Panc1 (cell line): Measurements from ENCODE around the gene WDR74. TPM values are rescaled to one million over a fixed set of nuclear protein-coding genes. Genes with fewer than 3 reads are reported as not detected.

Experiments used
- ATAC-seq: fragments of 200-7000 bp; cut with Tn5 transposase; 2 replicates; pipeline ENCODE4 v1.9.1; 2020; ENCODE audit warnings: mild to moderate bottlenecking, moderate library complexity
- BruUV-seq: library from RNA; stranded (reverse); fragments of 400-500 nt; replicated peaks from 2 replicates; lab custom pipeline; 2021; lab: Mats Ljungman, UMichigan
- CTCF ChIA-PET: fragments of 300-600 bp; sonication (Branson Sonifier 250); formaldehyde crosslinking; loops from one replicate; lab custom pipeline; 2022; ENCODE audit warnings: antibody characterized with exemption; lab: Charles Lee
- POLR2A ChIA-PET: fragments of 300-600 bp; sonication (Branson Sonifier 250); formaldehyde crosslinking; loops from one replicate; lab custom pipeline; 2022; ENCODE audit warnings: antibody characterized with exemption; lab: Charles Lee
- DNase-seq: peaks from one replicate; pipeline ENCODE4 v3.0.0-alpha.2; 2010; ENCODE audit warnings: low read depth, low spot score
- H3K27ac ChIP-seq: 2 replicates; pipeline ENCODE4 v1.5.1; 2011; ENCODE audit warnings: mild to moderate bottlenecking, low read length, inconsistent platforms
- H3K27me3 ChIP-seq: fragments of 200-500 bp; sonication (Bioruptor generic); 2 replicates; pipeline ENCODE4 v1.6.0; 2014; ENCODE audit warnings: low read length, inconsistent platforms; ENCODE audit not compliant: control insufficient read depth, insufficient read depth
- H3K36me3 ChIP-seq: fragments of 200-500 bp; sonication (Bioruptor generic); 2 replicates; pipeline ENCODE4 v1.5.1; 2014; ENCODE audit warnings: inconsistent platforms, mild to moderate bottlenecking, low read length, moderate library complexity; ENCODE audit not compliant: control insufficient read depth, insufficient read depth
- H3K4me1 ChIP-seq: 2 replicates; pipeline ENCODE4 v1.5.1; 2011; ENCODE audit warnings: inconsistent platforms, mild to moderate bottlenecking, low read length, moderate library complexity; ENCODE audit not compliant: control insufficient read depth, insufficient read depth
- H3K4me3 ChIP-seq, 2 experiments: 2 replicates each; pipeline ENCODE4 v1.5.1; 2011 to 2012; ENCODE audit warnings: low read depth in 2 of 2, low read length in 2 of 2, mild to moderate bottlenecking in 2 of 2, inconsistent platforms in 1 of 2, moderate library complexity in 1 of 2
- H3K9me3 ChIP-seq: fragments of 200-500 bp; sonication (Bioruptor generic); 2 replicates; pipeline ENCODE4 v1.5.1; 2014; ENCODE audit warnings: low read depth, mild to moderate bottlenecking, inconsistent platforms, low read length, moderate library complexity; ENCODE audit not compliant: control insufficient read depth, insufficient read depth
- CTCF ChIP-seq: fragments of 450-650 bp; IDR thresholded peaks from 2 replicates; pipeline ENCODE4 v1.5.1; 2017; ENCODE audit warnings: mild to moderate bottlenecking
- POLR2AphosphoS5 ChIP-seq: IDR thresholded peaks from 2 replicates; pipeline ENCODE4 v1.6.1; 2012; ENCODE audit warnings: mild to moderate bottlenecking, low read depth, low read length, moderate library complexity
- SIN3A ChIP-seq: IDR thresholded peaks from 2 replicates; pipeline ENCODE4 v1.6.1; 2012; ENCODE audit warnings: low read depth, mild to moderate bottlenecking, low read length, moderate library complexity, borderline replicate concordance; ENCODE audit not compliant: insufficient read depth
- TCF7L2 ChIP-seq: IDR thresholded peaks from 2 replicates; pipeline ENCODE4 v1.6.1; 2011; ENCODE audit warnings: mild to moderate bottlenecking, low read depth, low read length, inconsistent platforms
- in situ Hi-C: cut with HindIII; loops from 2 replicates; pipeline ENCODE4 v1.10.0; 2016; ENCODE audit warnings: low sequenced_read_pairs, low pct_unique_long_range_greater_than_20kb
- intact Hi-C: fragments of 100-400 bp; cut with micrococcal nuclease; formaldehyde crosslinking; loops from one replicate; pipeline ENCODE4 v1.10.0; 2022; ENCODE audit not compliant: unreplicated experiment
- total RNA-seq: library from RNA; stranded (reverse); gene quantifications from one replicate; pipeline ENCODE4 v1.2.1, GENCODE V29; 2021; ENCODE audit not compliant: unreplicated experiment
- TF ChIP-seq, protein P1 (sequence below), 2 experiments: IDR thresholded peaks; 2 replicates each; pipeline ENCODE4 v1.6.1; 2011 to 2012; ENCODE audit warnings: low read depth in 2 of 2, control low read depth in 1 of 2, low read length in 1 of 2, mild to moderate bottlenecking in 1 of 2, moderate library complexity in 1 of 2; ENCODE audit not compliant: insufficient read depth in 1 of 2

Gene WDR74
- total RNA-seq, 1 experiment from 2014 or later: 62.9 TPM

DNA sequence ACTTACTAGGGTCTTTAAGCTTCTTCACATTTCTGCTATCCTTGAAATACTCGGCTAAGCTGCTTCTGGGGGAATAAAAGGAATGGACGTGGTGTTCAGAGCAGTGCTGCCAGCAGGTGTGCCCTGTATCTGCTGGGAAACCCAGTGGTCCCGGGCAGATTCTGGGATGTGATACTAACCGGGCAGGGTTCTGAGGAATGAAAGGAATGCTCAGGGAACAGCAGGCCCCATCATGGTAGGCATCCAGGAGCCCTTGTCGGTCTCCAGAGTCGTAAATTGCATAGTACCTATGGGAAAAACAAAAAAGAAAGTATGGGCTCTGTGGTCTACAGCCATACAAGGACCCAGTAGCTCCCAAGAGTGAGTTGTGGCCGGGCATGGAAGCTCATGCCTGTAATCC lies 43.1 kb downstream of the WDR74 start:
- intact Hi-C loops: no loop called here
- Histone ChIP-seq H3K27me3 (no peaks in the 10 kb centered on the region), H3K9me3 (no peaks in the 10 kb centered on the region), H3K27ac (no peak overlapping the region), H3K4me3 (no peak overlapping the region), H3K36me3 (peaks cover 12% of the 10 kb centered on the region), H3K4me1 (peaks cover 6% of the 10 kb centered on the region; the same call in 1 of the 2 replicates)
- DNase-seq (no peak), ATAC-seq (no peak)
- in situ Hi-C loops: no loop called here
- TF ChIP-seq SIN3A (no peak), POLR2AphosphoS5 (no peak), TCF7L2 (no peak)
- TF ChIP-seq, protein P1, sequence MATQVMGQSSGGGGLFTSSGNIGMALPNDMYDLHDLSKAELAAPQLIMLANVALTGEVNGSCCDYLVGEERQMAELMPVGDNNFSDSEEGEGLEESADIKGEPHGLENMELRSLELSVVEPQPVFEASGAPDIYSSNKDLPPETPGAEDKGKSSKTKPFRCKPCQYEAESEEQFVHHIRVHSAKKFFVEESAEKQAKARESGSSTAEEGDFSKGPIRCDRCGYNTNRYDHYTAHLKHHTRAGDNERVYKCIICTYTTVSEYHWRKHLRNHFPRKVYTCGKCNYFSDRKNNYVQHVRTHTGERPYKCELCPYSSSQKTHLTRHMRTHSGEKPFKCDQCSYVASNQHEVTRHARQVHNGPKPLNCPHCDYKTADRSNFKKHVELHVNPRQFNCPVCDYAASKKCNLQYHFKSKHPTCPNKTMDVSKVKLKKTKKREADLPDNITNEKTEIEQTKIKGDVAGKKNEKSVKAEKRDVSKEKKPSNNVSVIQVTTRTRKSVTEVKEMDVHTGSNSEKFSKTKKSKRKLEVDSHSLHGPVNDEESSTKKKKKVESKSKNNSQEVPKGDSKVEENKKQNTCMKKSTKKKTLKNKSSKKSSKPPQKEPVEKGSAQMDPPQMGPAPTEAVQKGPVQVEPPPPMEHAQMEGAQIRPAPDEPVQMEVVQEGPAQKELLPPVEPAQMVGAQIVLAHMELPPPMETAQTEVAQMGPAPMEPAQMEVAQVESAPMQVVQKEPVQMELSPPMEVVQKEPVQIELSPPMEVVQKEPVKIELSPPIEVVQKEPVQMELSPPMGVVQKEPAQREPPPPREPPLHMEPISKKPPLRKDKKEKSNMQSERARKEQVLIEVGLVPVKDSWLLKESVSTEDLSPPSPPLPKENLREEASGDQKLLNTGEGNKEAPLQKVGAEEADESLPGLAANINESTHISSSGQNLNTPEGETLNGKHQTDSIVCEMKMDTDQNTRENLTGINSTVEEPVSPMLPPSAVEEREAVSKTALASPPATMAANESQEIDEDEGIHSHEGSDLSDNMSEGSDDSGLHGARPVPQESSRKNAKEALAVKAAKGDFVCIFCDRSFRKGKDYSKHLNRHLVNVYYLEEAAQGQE (IDR thresholded peaks at IDR 0.05; ENCODE audit: insufficient read depth in 1 of 2, low read depth in 2 of 2, low read length in 1 of 2): no peak
- CTCF ChIA-PET: no interaction called here
- no TSS peak for BruUV-seq
- POLR2A ChIA-PET: interaction anchor here (0.7 kb wide), 1 partner anchor 10 kb away, joined by 3 read pairs; no protein-coding TSS in a partner anchor

- POLR2A ChIA-PET: no interaction called here
- H3K4me3 ChIP-seq: no peak overlapping the region
- in situ Hi-C loops (no loop called here), intact Hi-C loops (no loop called here)
- H3K4me1 ChIP-seq: peaks cover 21% of the 10 kb centered on the region
- no peaks in the 10 kb centered on the region for H3K27me3 ChIP-seq
- ATAC-seq (no peak), DNase-seq (no peak)
- peaks cover 3% of the 10 kb centered on the region for H3K36me3 ChIP-seq
- H3K9me3 ChIP-seq: no peaks in the 10 kb centered on the region
- BruUV-seq: no TSS peak
- H3K27ac ChIP-seq: no peak overlapping the region
- CTCF ChIA-PET: interaction anchor here (0.5 to 0.7 kb wide), 2 partner anchors 21 to 114 kb away, joined by 4 to 6 read pairs; no protein-coding TSS in a partner anchor
- TF ChIP-seq POLR2AphosphoS5 (no peak), SIN3A (no peak), CTCF (no peak), TCF7L2 (no peak)
- TF ChIP-seq, protein P1 (IDR thresholded peaks at IDR 0.05; ENCODE audit: insufficient read depth in 1 of 2, low read depth in 2 of 2, low read length in 1 of 2): no peak
Observed at GRCh38 chr11:62794201-62794775, 45.1 kb downstream of the WDR74 start.
